Panc1 (cell line): Measurements from ENCODE around the gene IGSF9. TPM values are rescaled to one million over a fixed set of nuclear protein-coding genes. Genes with fewer than 3 reads are reported as not detected.

Experiments
- ATAC-seq: fragments of 200-7000 bp; cut with Tn5 transposase; 2 replicates; pipeline ENCODE4 v1.9.1; 2020; ENCODE audit warnings: mild to moderate bottlenecking, moderate library complexity
- BruUV-seq: library from RNA; stranded (reverse); fragments of 400-500 nt; replicated peaks from 2 replicates; lab custom pipeline; 2021; lab: Mats Ljungman, UMichigan
- CTCF ChIA-PET: fragments of 300-600 bp; sonication (Branson Sonifier 250); formaldehyde crosslinking; loops from one replicate; lab custom pipeline; 2022; ENCODE audit warnings: antibody characterized with exemption; lab: Charles Lee
- POLR2A ChIA-PET: fragments of 300-600 bp; sonication (Branson Sonifier 250); formaldehyde crosslinking; loops from one replicate; lab custom pipeline; 2022; ENCODE audit warnings: antibody characterized with exemption; lab: Charles Lee
- DNase-seq: peaks from one replicate; pipeline ENCODE4 v3.0.0-alpha.2; 2010; ENCODE audit warnings: low read depth, low spot score
- H3K27ac ChIP-seq: 2 replicates; pipeline ENCODE4 v1.5.1; 2011; ENCODE audit warnings: mild to moderate bottlenecking, low read length, inconsistent platforms
- H3K27me3 ChIP-seq: fragments of 200-500 bp; sonication (Bioruptor generic); 2 replicates; pipeline ENCODE4 v1.6.0; 2014; ENCODE audit warnings: low read length, inconsistent platforms; ENCODE audit not compliant: control insufficient read depth, insufficient read depth
- H3K36me3 ChIP-seq: fragments of 200-500 bp; sonication (Bioruptor generic); 2 replicates; pipeline ENCODE4 v1.5.1; 2014; ENCODE audit warnings: inconsistent platforms, mild to moderate bottlenecking, low read length, moderate library complexity; ENCODE audit not compliant: control insufficient read depth, insufficient read depth
- H3K4me1 ChIP-seq: 2 replicates; pipeline ENCODE4 v1.5.1; 2011; ENCODE audit warnings: inconsistent platforms, mild to moderate bottlenecking, low read length, moderate library complexity; ENCODE audit not compliant: control insufficient read depth, insufficient read depth
- H3K4me3 ChIP-seq, 2 experiments: 2 replicates each; pipeline ENCODE4 v1.5.1; 2011 to 2012; ENCODE audit warnings: low read depth in 2 of 2, low read length in 2 of 2, mild to moderate bottlenecking in 2 of 2, inconsistent platforms in 1 of 2, moderate library complexity in 1 of 2
- H3K9me3 ChIP-seq: fragments of 200-500 bp; sonication (Bioruptor generic); 2 replicates; pipeline ENCODE4 v1.5.1; 2014; ENCODE audit warnings: low read depth, mild to moderate bottlenecking, inconsistent platforms, low read length, moderate library complexity; ENCODE audit not compliant: control insufficient read depth, insufficient read depth
- POLR2AphosphoS5 ChIP-seq: IDR thresholded peaks from 2 replicates; pipeline ENCODE4 v1.6.1; 2012; ENCODE audit warnings: mild to moderate bottlenecking, low read depth, low read length, moderate library complexity
- REST ChIP-seq, 2 experiments: IDR thresholded peaks; 2 replicates each; pipeline ENCODE4 v1.6.1; 2011 to 2012; ENCODE audit warnings: low read depth in 2 of 2, control low read depth in 1 of 2, low read length in 1 of 2, mild to moderate bottlenecking in 1 of 2, moderate library complexity in 1 of 2; ENCODE audit not compliant: insufficient read depth in 1 of 2
- SIN3A ChIP-seq: IDR thresholded peaks from 2 replicates; pipeline ENCODE4 v1.6.1; 2012; ENCODE audit warnings: low read depth, mild to moderate bottlenecking, low read length, moderate library complexity, borderline replicate concordance; ENCODE audit not compliant: insufficient read depth
- TCF7L2 ChIP-seq: IDR thresholded peaks from 2 replicates; pipeline ENCODE4 v1.6.1; 2011; ENCODE audit warnings: mild to moderate bottlenecking, low read depth, low read length, inconsistent platforms
- in situ Hi-C: cut with HindIII; loops from 2 replicates; pipeline ENCODE4 v1.10.0; 2016; ENCODE audit warnings: low sequenced_read_pairs, low pct_unique_long_range_greater_than_20kb
- intact Hi-C: fragments of 100-400 bp; cut with micrococcal nuclease; formaldehyde crosslinking; loops from one replicate; pipeline ENCODE4 v1.10.0; 2022; ENCODE audit not compliant: unreplicated experiment
- total RNA-seq: library from RNA; stranded (reverse); gene quantifications from one replicate; pipeline ENCODE4 v1.2.1, GENCODE V29; 2021; ENCODE audit not compliant: unreplicated experiment
- TF ChIP-seq, protein P1 (sequence below): fragments of 450-650 bp; IDR thresholded peaks from 2 replicates; pipeline ENCODE4 v1.5.1; 2017; ENCODE audit warnings: mild to moderate bottlenecking

IGSF9 gene
- total RNA-seq, 1 experiment from 2014 or later, result 0.51 TPM

DNA sequence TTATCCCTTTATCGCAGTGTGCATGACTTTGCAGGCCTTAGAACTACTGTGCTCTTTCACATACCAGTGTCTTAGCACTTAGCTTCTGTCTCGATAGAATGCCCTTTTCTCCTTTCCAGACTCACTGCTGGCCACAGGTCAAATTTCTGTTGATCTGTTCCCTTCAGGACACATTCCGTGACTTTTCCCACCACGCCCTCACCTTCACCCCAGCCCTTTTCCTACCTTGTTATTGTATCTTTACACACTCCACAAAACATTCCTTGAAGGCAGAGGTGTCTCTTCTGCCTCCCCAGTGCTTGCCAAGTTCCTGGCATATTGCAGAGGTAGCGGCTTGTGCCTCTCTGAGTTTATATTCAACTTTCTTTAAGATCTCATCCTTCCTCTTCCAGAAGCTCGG is 3.7 kb upstream of the IGSF9 start:
- no peak for DNase-seq

GRCh38 chr1:159947942-159948341 is 2.5 kb upstream of the IGSF9 start:
- in situ Hi-C loops, result no loop called here
- peaks cover 19% of the 10 kb centered on the region for H3K27me3 ChIP-seq
- BruUV-seq, result no TSS peak
- CTCF ChIA-PET, result no interaction called here
- peaks cover 3% of the 10 kb centered on the region for H3K4me1 ChIP-seq
- DNase-seq (no peak), ATAC-seq (no peak)
- H3K27ac ChIP-seq, result no peak overlapping the region
- intact Hi-C loops, result no loop called here
- H3K4me3 ChIP-seq, result no peak overlapping the region
- POLR2A ChIA-PET, result no interaction called here
- H3K9me3 ChIP-seq, result no peaks in the 10 kb centered on the region
- H3K36me3 ChIP-seq, result peaks cover 2% of the 10 kb centered on the region; the same call in 1 of the 2 replicates
- TF ChIP-seq TCF7L2, result no peak
- TF ChIP-seq POLR2AphosphoS5, result no peak
- TF ChIP-seq, protein P1, sequence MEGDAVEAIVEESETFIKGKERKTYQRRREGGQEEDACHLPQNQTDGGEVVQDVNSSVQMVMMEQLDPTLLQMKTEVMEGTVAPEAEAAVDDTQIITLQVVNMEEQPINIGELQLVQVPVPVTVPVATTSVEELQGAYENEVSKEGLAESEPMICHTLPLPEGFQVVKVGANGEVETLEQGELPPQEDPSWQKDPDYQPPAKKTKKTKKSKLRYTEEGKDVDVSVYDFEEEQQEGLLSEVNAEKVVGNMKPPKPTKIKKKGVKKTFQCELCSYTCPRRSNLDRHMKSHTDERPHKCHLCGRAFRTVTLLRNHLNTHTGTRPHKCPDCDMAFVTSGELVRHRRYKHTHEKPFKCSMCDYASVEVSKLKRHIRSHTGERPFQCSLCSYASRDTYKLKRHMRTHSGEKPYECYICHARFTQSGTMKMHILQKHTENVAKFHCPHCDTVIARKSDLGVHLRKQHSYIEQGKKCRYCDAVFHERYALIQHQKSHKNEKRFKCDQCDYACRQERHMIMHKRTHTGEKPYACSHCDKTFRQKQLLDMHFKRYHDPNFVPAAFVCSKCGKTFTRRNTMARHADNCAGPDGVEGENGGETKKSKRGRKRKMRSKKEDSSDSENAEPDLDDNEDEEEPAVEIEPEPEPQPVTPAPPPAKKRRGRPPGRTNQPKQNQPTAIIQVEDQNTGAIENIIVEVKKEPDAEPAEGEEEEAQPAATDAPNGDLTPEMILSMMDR, result no peak
- no peak for TF ChIP-seq SIN3A
- no peak for TF ChIP-seq REST (IDR thresholded peaks at IDR 0.05; ENCODE audit: insufficient read depth in 1 of 2, low read depth in 2 of 2, low read length in 1 of 2)

More for the DNA sequence above, 3.7 kb upstream of the IGSF9 start:
- peaks cover 3% of the 10 kb centered on the region for H3K4me1 ChIP-seq
- H3K27ac ChIP-seq, result no peak overlapping the region
- intact Hi-C loops, result no loop called here
- TF ChIP-seq TCF7L2 (no peak), SIN3A (no peak), REST (IDR thresholded peaks at IDR 0.05; ENCODE audit: insufficient read depth in 1 of 2, low read depth in 2 of 2, low read length in 1 of 2) (no peak), POLR2AphosphoS5 (no peak)
- TF ChIP-seq, protein P1, result no peak
- ChIA-PET POLR2A (no interaction called here), CTCF (no interaction called here)
- no peaks in the 10 kb centered on the region for H3K9me3 ChIP-seq
- in situ Hi-C loops, result no loop called here
- ATAC-seq, result no peak
- peaks cover 2% of the 10 kb centered on the region; the same call in 1 of the 2 replicates for H3K36me3 ChIP-seq
- no TSS peak for BruUV-seq
- H3K27me3 ChIP-seq, result peaks cover 24% of the 10 kb centered on the region
- no peak overlapping the region for H3K4me3 ChIP-seq
